Neural crest cell (in vitro differentiated cells): ENCODE data around the gene PPP1R12A. TPM values are rescaled to one million over a fixed set of nuclear protein-coding genes. Genes with fewer than 3 reads are reported as not detected.

ENCODE experiments used
- DNase-seq: peaks from one replicate; pipeline ENCODE4 v3.0.0; 2021; ENCODE audit warnings: low read depth, mixed read lengths, low spot score
- H3K27ac Mint-ChIP-seq: one replicate; pipeline ENCODE4 v1.8.0; 2021; ENCODE audit warnings: mild to moderate bottlenecking, mixed read lengths; ENCODE audit not compliant: unreplicated experiment
- H3K27me3 Mint-ChIP-seq: 2 replicates; pipeline ENCODE4 v1.8.0; 2021; ENCODE audit warnings: low read depth, mild to moderate bottlenecking, mixed read lengths
- H3K36me3 Mint-ChIP-seq: 2 replicates; pipeline ENCODE4 v1.8.0; 2021; ENCODE audit warnings: low read depth, mild to moderate bottlenecking, mixed read lengths
- H3K4me1 Mint-ChIP-seq: 2 replicates; pipeline ENCODE4 v1.8.0; 2021; ENCODE audit warnings: mixed read lengths
- H3K4me3 Mint-ChIP-seq: one replicate; pipeline ENCODE4 v1.8.0; 2021; ENCODE audit warnings: mild to moderate bottlenecking, mixed read lengths
- H3K9me3 Mint-ChIP-seq: 2 replicates; pipeline ENCODE4 v1.8.0; 2021; ENCODE audit warnings: mixed read lengths
- CTCF ChIP-seq: fragments of 200-600 bp; sonication (generic); conservative IDR thresholded peaks from 2 replicates; pipeline ENCODE4 v1.5.0; 2021; ENCODE audit warnings: antibody characterized with exemption, mild to moderate bottlenecking
- total RNA-seq: library from RNA; stranded (reverse); gene quantifications from 2 replicates; pipeline ENCODE4 v1.2.1, GENCODE V29; 2021

Gene PPP1R12A
- total RNA-seq, 1 donor from 2014 or later = 65.7 TPM

GRCh38 chr12:79900199-79900598, 34.7 kb downstream of the PPP1R12A start:
- TF ChIP-seq CTCF = no peak
- no peak for DNase-seq
- Mint-ChIP-seq H3K4me1 (peaks cover 15% of the 10 kb centered on the region), H3K9me3 (peaks cover 4% of the 10 kb centered on the region), H3K27ac (no peak overlapping the region), H3K4me3 (no peak overlapping the region), H3K36me3 (peaks cover 6% of the 10 kb centered on the region), H3K27me3 (no peaks in the 10 kb centered on the region)

DNA sequence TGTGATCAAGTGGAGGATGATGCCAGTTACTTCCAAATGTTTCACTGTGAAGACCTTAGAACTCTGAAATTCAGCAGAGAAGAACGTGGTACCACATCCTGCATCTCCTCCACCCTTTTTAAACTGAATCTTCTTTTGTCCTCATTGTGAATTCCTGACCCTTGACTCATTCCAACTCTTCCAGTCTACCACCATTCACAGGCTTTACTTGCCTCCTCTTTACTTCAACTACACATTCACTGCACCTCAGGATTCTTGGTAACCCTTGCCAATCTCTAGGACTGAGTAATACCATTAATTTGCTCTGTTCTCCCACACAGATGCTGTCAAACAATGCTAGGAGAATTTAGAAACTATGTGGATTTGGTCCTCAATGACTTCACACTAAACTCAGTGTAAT, 37.3 kb downstream of the PPP1R12A start:
- no peak for TF ChIP-seq CTCF
- H3K36me3 Mint-ChIP-seq = peaks cover 9% of the 10 kb centered on the region
- peaks cover 11% of the 10 kb centered on the region for H3K4me1 Mint-ChIP-seq
- H3K27ac Mint-ChIP-seq = no peak overlapping the region
- no peak for DNase-seq
- H3K4me3 Mint-ChIP-seq = no peak overlapping the region
- H3K27me3 Mint-ChIP-seq = no peaks in the 10 kb centered on the region
- H3K9me3 Mint-ChIP-seq = peaks cover 4% of the 10 kb centered on the region

- DNase-seq = no peak
- H3K27me3 Mint-ChIP-seq = no peaks in the 10 kb centered on the region
- peaks cover 16% of the 10 kb centered on the region for H3K4me1 Mint-ChIP-seq
- peaks cover 4% of the 10 kb centered on the region for H3K9me3 Mint-ChIP-seq
- peaks cover 9% of the 10 kb centered on the region for H3K36me3 Mint-ChIP-seq
- TF ChIP-seq CTCF = no peak
- H3K27ac Mint-ChIP-seq = no peak overlapping the region
- H3K4me3 Mint-ChIP-seq = no peak overlapping the region
Measured at GRCh38 chr12:79895804-79896203, 39.1 kb downstream of the PPP1R12A start.

DNA sequence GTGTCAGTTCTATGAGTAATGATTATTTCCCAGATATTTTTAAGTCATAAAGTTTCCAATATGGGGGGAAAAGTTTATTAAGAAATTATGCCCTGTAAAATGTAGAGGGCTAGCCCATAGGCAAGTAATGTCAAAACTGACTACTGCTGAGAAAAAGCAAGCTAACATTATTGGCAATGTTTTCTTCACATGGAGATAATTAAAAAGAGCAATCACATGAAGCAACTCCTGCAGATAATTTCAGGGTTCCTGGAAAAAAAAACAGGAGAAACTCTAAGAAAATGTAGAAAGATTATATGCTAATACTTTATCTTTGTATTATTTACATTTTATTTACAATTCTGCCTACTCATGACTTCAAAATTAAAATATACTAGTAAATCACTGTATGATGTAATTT, 39.8 kb downstream of the PPP1R12A start:
- H3K27ac Mint-ChIP-seq = no peak overlapping the region
- H3K9me3 Mint-ChIP-seq = peaks cover 4% of the 10 kb centered on the region
- H3K4me3 Mint-ChIP-seq = no peak overlapping the region
- no peak for DNase-seq
- H3K27me3 Mint-ChIP-seq = no peaks in the 10 kb centered on the region
- H3K4me1 Mint-ChIP-seq = peaks cover 17% of the 10 kb centered on the region
- H3K36me3 Mint-ChIP-seq = peaks cover 9% of the 10 kb centered on the region
- TF ChIP-seq CTCF = no peak

GRCh38 chr12:79891506-79892162, 43.3 kb downstream of the PPP1R12A start:
- DNase-seq = no peak

More at GRCh38 chr12:79891506-79892162, 43.3 kb downstream of the PPP1R12A start:
- peaks cover 26% of the 10 kb centered on the region for H3K4me1 Mint-ChIP-seq
- H3K4me3 Mint-ChIP-seq = no peak overlapping the region
- TF ChIP-seq CTCF = no peak
- H3K27me3 Mint-ChIP-seq = no peaks in the 10 kb centered on the region
- peaks cover 3% of the 10 kb centered on the region for H3K36me3 Mint-ChIP-seq
- no peak overlapping the region for H3K27ac Mint-ChIP-seq
- no peaks in the 10 kb centered on the region for H3K9me3 Mint-ChIP-seq
